Subcutaneous abdominal adipose tissue (tissue), 5 donors: ENCODE data around the gene SLX4.

Source experiments
- H3K27ac ChIP-seq: one replicate; pipeline ENCODE4 v1.7.0; 2013; ENCODE audit warnings: low read depth, mild to moderate bottlenecking, inconsistent platforms, low read length, moderate library complexity
- H3K27me3 ChIP-seq, 5 donors: one replicate each; pipeline ENCODE4 v1.7.0; 2013; ENCODE audit warnings: low read length in 5 of 5, inconsistent platforms in 1 of 5; ENCODE audit not compliant: control insufficient read depth in 5 of 5, insufficient read depth in 4 of 5
- H3K36me3 ChIP-seq, 5 donors: one replicate each; pipeline ENCODE4 v1.7.0; 2013; ENCODE audit warnings: low read length in 5 of 5; ENCODE audit not compliant: control insufficient read depth in 5 of 5, insufficient read depth in 5 of 5
- H3K4me1 ChIP-seq, 5 donors: one replicate each; pipeline ENCODE4 v1.7.0; 2013; ENCODE audit warnings: low read length in 5 of 5, mild to moderate bottlenecking in 3 of 5, moderate library complexity in 1 of 5; ENCODE audit not compliant: control insufficient read depth in 5 of 5, insufficient read depth in 5 of 5
- H3K4me3 ChIP-seq, 5 donors: one replicate each; pipeline ENCODE4 v1.7.0; 2013; ENCODE audit warnings: low read length in 5 of 5, low read depth in 1 of 5
- H3K9ac ChIP-seq, 5 donors: one replicate each; pipeline ENCODE4 v1.7.0; 2013; ENCODE audit warnings: low read length in 5 of 5, mild to moderate bottlenecking in 4 of 5, moderate library complexity in 3 of 5
- H3K9me3 ChIP-seq, 5 donors: one replicate each; pipeline ENCODE4 v1.7.0; 2013; ENCODE audit warnings: low read length in 5 of 5; ENCODE audit not compliant: control insufficient read depth in 5 of 5
- donor health status: healthy.
- donor health status: healthy.
- donor health status: healthy.
- donor health status: healthy.
- donor health status: healthy.

SLX4 gene

GRCh38 chr16:3564130-3564888 is 47.1 kb downstream of the SLX4 start:
- Histone ChIP-seq H3K9me3 (no peaks in the 10 kb centered on the region), H3K4me3 (no peak overlapping the region), H3K36me3 (peaks cover 0 to 3% (median 0%) of the 10 kb centered on the region in 5 donors)

GRCh38 chr16:3562914-3563480 is 48.4 kb downstream of the SLX4 start:
- peaks cover 0 to 4% (median 0%) of the 10 kb centered on the region in 5 donors for H3K4me1 ChIP-seq
- H3K36me3 ChIP-seq, result peaks cover 0 to 3% (median 0%) of the 10 kb centered on the region in 5 donors
- H3K27ac ChIP-seq, result no peak overlapping the region
- H3K27me3 ChIP-seq, result no peaks in the 10 kb centered on the region
- no peaks in the 10 kb centered on the region for H3K9me3 ChIP-seq
- H3K9ac ChIP-seq, result no peak overlapping the region
- H3K4me3 ChIP-seq, result no peak overlapping the region

More at GRCh38 chr16:3564130-3564888, 47.1 kb downstream of the SLX4 start:
- Histone ChIP-seq H3K27me3 (no peaks in the 10 kb centered on the region), H3K27ac (no peak overlapping the region), H3K4me1 (peaks cover 0 to 4% (median 0%) of the 10 kb centered on the region in 5 donors), H3K9ac (no peak overlapping the region)

GRCh38 chr16:3561626-3562025 is 49.8 kb downstream of the SLX4 start:
- peaks cover 0 to 3% (median 0%) of the 10 kb centered on the region in 5 donors for H3K36me3 ChIP-seq
- no peak overlapping the region for H3K27ac ChIP-seq
- H3K27me3 ChIP-seq, result no peaks in the 10 kb centered on the region
- no peak overlapping the region for H3K9ac ChIP-seq
- H3K4me3 ChIP-seq, result no peak overlapping the region
- H3K4me1 ChIP-seq, result peaks cover 0 to 4% (median 0%) of the 10 kb centered on the region in 5 donors
- no peaks in the 10 kb centered on the region for H3K9me3 ChIP-seq

- Histone ChIP-seq H3K4me1 (peaks cover 0 to 5% (median 0%) of the 10 kb centered on the region in 5 donors), H3K36me3 (no peaks in the 10 kb centered on the region), H3K9ac (no peak overlapping the region), H3K27me3 (no peaks in the 10 kb centered on the region), H3K4me3 (no peak overlapping the region), H3K27ac (no peak overlapping the region), H3K9me3 (no peaks in the 10 kb centered on the region)
Measured at GRCh38 chr16:3554351-3554928, 57.0 kb downstream of the SLX4 start.

DNA sequence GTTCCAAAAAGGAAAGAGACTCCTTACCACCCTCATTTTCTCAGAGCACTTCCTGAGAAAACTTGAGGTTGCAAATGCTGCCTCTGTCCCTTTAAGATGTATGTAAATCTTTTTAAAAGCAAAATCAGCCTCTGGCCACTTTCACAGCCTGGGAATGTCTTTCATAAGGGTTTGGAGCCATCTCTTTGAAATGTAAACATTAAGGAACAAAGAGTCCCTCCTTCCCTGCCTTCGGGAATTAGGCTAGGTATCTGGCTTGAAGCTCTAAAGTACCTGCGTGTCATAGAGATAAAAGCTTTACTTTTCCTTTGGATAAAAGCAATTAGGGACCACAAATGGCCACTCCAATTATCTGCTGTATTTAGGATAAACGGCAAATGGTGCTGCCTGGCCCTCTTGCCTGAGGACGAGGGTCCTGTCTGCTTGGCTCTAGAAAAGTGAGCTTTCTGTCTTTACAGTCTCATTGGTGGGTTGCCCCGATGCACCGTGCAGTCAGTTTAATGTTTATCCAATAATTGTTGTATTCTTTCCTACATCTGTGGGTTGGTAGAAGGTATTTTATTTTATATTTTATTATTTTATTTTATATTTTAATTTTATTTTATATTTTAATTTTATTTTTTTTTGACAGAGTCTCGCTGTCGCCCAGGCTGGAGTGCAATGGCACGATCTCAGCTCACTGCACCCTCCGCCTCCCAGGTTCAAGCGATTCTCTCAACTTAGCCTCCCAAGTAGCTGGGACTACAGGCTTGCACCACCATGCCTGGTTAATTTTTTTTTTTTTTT is 58.1 kb downstream of the SLX4 start:
- H3K4me3 ChIP-seq, result no peak overlapping the region

DNA sequence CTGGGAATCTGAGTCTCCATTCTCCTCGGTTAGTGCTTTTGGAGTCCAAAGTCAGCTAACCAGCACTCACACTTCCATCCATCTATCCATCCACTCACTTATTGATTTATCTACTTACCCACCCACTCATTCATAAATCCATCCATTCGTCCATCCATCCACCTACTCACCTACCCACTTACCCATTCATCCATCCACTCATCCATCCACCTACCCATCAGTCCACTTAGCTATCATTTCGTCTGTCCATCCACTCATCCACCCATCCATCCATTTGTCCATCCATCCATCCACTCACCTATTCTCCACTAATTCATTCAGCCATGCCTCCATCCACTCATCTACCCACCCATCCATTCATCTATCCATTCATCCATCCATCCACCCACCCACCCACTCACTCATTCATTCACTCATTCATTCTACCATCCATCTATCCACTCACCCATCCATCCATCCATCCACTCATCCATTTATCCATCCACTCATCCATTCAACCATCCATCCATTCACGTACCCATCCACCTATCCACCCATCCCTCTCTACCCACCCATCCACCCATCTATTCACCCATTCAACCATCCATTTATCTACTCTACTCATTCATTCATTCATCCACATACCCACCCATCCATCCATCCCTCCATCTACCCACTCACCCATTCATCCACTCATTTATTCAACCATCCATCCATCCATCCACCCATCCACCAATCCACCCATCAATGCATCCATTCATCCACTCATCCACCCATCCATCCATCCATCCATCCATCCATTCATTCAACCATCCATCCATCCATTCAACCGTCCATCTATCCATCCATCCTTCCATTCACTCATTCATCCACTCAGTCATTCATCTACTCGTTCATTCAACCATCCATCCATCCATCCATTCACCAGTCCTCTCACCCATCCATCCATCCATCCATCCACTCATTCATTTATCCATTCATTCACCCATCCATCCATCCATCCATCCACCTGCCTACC is 60.3 kb downstream of the SLX4 start:
- Histone ChIP-seq H3K27me3 (no peaks in the 10 kb centered on the region), H3K9ac (no peak overlapping the region), H3K27ac (no peak overlapping the region), H3K9me3 (no peaks in the 10 kb centered on the region), H3K36me3 (no peaks in the 10 kb centered on the region), H3K4me3 (no peak overlapping the region), H3K4me1 (peaks cover 0 to 20% (median 10%) of the 10 kb centered on the region in 5 donors)

More for the DNA sequence above, 58.1 kb downstream of the SLX4 start:
- Histone ChIP-seq H3K36me3 (no peaks in the 10 kb centered on the region), H3K27me3 (no peaks in the 10 kb centered on the region), H3K27ac (no peak overlapping the region), H3K9me3 (no peaks in the 10 kb centered on the region), H3K9ac (no peak overlapping the region), H3K4me1 (peaks cover 0 to 8% (median 0%) of the 10 kb centered on the region in 5 donors)

DNA sequence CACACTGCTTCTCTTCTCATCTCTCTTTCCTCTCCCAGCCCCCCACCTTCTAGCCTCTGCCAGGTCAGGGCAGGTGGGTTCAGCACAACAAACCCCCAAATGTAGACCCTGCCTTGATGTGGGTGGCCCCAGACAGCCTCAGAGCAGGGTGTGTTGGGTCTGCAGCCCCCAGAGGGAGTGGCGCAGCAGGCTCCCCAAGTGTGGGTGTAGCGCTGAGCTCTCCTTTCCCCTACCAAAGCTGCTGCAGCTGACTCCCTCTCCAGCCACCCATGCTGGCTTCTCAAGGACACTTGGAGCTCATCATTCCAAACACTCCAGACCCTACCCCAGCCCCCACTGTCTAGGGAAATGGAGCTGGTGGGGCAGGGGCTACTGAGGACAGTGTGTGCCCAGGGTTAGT is 61.5 kb downstream of the SLX4 start:
- H3K9ac ChIP-seq, result no peak overlapping the region
- H3K4me1 ChIP-seq, result peaks cover 0 to 20% (median 10%) of the 10 kb centered on the region in 5 donors
- no peaks in the 10 kb centered on the region for H3K9me3 ChIP-seq
- no peaks in the 10 kb centered on the region for H3K36me3 ChIP-seq
- no peak overlapping the region for H3K27ac ChIP-seq
- H3K4me3 ChIP-seq, result no peak overlapping the region
- no peaks in the 10 kb centered on the region for H3K27me3 ChIP-seq

DNA sequence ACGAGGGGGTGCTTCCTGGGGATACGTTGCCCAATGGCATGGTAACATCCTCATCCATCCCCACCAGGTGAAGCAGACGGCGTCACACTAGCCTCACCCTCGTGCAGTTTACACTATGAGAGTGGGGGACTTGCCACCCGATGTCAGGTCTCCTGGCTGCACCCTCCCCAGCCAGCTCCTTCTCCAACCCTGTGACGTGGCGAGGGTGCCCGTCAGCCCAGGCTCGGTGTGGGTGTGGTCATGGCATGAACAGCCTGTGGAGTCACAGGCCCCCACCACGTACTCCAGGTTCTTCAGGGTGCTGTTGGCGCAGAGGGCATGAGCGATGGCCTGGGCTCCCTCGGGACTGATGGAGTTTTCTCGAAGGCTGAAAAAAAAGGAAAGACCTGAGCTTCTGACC is 62.5 kb downstream of the SLX4 start:
- no peaks in the 10 kb centered on the region for H3K9me3 ChIP-seq
- peaks cover 0 to 20% (median 10%) of the 10 kb centered on the region in 5 donors for H3K4me1 ChIP-seq
- no peaks in the 10 kb centered on the region for H3K27me3 ChIP-seq
- H3K36me3 ChIP-seq, result no peaks in the 10 kb centered on the region
- no peak overlapping the region for H3K9ac ChIP-seq
- H3K27ac ChIP-seq, result no peak overlapping the region
- no peak overlapping the region for H3K4me3 ChIP-seq

DNA sequence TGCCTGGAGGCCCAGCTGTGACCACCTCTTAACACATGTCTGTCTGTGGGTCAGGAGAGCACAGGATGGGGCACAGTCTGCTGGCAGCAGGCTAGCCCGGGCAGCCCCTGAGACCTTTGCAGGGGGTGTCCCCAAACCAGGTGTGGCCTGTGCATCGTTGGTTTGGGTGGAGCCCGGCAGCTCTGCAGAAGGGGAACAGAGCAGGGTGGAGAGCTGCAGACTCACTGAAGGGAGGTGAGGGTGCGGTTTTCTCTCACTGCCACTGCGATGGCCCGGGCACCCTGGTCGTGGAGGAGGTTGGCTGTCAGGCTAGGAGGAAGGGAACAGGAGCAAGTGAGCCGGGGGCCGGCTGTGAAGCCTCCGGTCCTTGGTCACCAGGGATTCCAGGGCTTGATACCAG is 63.0 kb downstream of the SLX4 start:
- Histone ChIP-seq H3K9me3 (no peaks in the 10 kb centered on the region), H3K27me3 (no peaks in the 10 kb centered on the region), H3K4me3 (no peak overlapping the region), H3K4me1 (peaks cover 0 to 23% (median 13%) of the 10 kb centered on the region in 5 donors), H3K27ac (no peak overlapping the region), H3K9ac (no peak overlapping the region), H3K36me3 (no peaks in the 10 kb centered on the region)
